ENCODE data around the gene BNC2. TPM values are rescaled to one million over a fixed set of nuclear protein-coding genes. Genes with fewer than 3 reads are reported as not detected.

BNC2 gene
- total and polyA plus RNA-seq, 2 of the 13 experiments (the other 11 are each of a cell fraction or from before 2014, with no cell fraction given) = not detected

DNA sequence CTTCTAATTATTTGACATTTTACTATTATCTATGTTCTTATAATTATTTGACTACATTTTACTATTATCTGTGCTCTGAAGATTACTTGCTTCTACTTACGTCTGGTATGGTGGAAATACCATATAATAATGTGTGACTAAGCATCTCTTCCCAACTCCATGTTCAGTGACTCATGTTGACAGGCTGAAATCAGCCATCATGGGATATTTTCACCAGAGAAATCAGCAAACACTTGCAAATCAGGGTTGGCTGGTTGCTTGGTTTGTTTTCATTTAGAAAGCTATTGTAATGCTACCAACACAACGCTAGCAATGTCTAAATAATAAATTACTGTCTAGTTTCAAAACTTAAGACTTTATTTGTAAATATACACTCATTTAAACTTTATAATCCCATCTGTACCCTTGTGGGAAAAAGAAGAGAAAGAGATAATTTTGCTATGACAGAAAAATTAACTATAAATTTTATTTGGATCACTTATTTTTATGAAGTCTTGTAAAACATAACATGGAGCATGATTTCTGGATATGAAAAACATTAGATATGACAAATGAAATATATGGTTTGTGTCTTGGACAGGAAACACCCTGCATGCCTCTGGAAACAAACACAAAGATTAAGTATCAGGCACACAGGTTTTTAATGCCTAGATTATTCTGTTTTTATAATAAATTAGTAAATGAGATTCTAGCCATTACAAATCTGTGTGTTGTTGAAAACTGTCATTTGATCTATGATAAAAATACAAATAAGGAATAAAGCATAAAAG is 337.6 kb downstream of the BNC2 start (continued):
- TF ChIP-seq ZNF577 (CRISPR knock-in tag; IDR thresholded peaks at IDR 0.05; ENCODE audit: borderline replicate concordance, low read depth) (no peak), DNMT1 (CRISPR knock-in tag; IDR thresholded peaks at IDR 0.05) (no peak), SP1 (IDR thresholded peaks at IDR 0.05) (no peak), SP1 (CRISPR knock-in tag; IDR thresholded peaks at IDR 0.05) (no peak), ZMYM4 (CRISPR knock-in tag; IDR thresholded peaks at IDR 0.05) (no peak), ZNF160 (CRISPR knock-in tag; IDR thresholded peaks at IDR 0.05) (no peak)

DNA sequence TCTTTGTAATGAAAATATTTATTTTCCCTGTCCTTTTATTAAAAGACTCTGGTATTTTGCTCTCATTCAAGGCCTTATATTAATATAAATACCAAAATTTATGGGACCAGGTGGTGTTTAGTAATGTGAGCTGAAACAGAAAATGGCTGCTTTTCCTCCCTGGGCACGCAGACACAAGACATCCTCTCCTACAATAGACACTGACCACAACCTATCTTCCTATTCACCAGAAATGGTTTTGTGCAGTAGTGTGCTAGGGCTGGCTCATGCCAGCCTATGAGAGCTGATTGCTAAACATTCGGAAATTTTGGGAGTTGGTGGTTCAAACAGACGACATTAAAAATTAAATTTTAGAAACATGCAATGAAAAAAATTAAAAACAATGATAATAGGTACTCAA is 338.2 kb downstream of the BNC2 start:
- ChIA-PET POLR2A (no interaction called here), CTCF (ENCODE audit: low intra/inter-chr PET ratio, low total read pairs) (no interaction called here)
- FAIRE-seq = no peak
- Histone ChIP-seq H3K27me3 (ENCODE audit: control insufficient read depth in 1 of 2, insufficient read depth in 2 of 2, low read length in 2 of 2) (no peaks in the 10 kb centered on the region), H3K9ac (ENCODE audit: insufficient read depth, low read depth, low read length) (no peak overlapping the region), H3K4me2 (ENCODE audit: low read depth, low read length) (no peak overlapping the region), H3K4me3 (replicated peaks in 1 of 3; ENCODE audit: insufficient read depth in 1 of 3, low read depth in 2 of 3, low read length in 3 of 3) (no peak overlapping the region), H3K9me3 (ENCODE audit: low read length) (no peaks in the 10 kb centered on the region), H3K27ac (ENCODE audit: extremely low read length, insufficient read depth, low read length) (no peak overlapping the region), H3K4me1 (ENCODE audit: insufficient read depth, low read length) (no peaks in the 10 kb centered on the region), H4K20me1 (ENCODE audit: insufficient read depth, low read length) (no peaks in the 10 kb centered on the region), H3K36me3 (replicated peaks in 1 of 2; ENCODE audit: control insufficient read depth in 1 of 2, insufficient read depth in 2 of 2, low read length in 2 of 2) (no peaks in the 10 kb centered on the region), H2AFZ (ENCODE audit: low read length) (no peak overlapping the region), H3K79me2 (ENCODE audit: insufficient read depth, low read length) (no peaks in the 10 kb centered on the region)
- no peak for ATAC-seq
- intact Hi-C loops (cut with micrococcal nuclease; ENCODE audit: unreplicated experiment) (no loop called here), in situ Hi-C loops (cut with HindIII; ENCODE audit: extremely low pct_ligation_motif_present, low pct_unique_long_range_greater_than_20kb) (no loop called here)
- no peak for DNase-seq (ENCODE audit: low spot score)
- under 1% methylated on average over 3 of the region's 3 CpGs for WGBS (ENCODE audit: low lambda C conversion rate)
- no TSS peak for BruUV-seq (replicated peaks)
- TF ChIP-seq TOPORS (CRISPR knock-in tag; IDR thresholded peaks at IDR 0.05) (no peak), MEIS1 (CRISPR knock-in tag; IDR thresholded peaks at IDR 0.05; ENCODE audit: borderline replicate concordance) (no peak), NBN (conservative IDR thresholded peaks at IDR 0.05) (no peak), ZSCAN21 (CRISPR knock-in tag; IDR thresholded peaks at IDR 0.05; ENCODE audit: borderline replicate concordance) (no peak), ATAD3A (CRISPR knock-in tag; IDR thresholded peaks at IDR 0.05) (no peak), KLF6 (CRISPR knock-in tag; IDR thresholded peaks at IDR 0.05) (no peak), ZNF256 (CRISPR knock-in tag; conservative IDR thresholded peaks at IDR 0.05) (no peak), YEATS4 (CRISPR knock-in tag; IDR thresholded peaks at IDR 0.05; ENCODE audit: borderline replicate concordance) (no peak), EHMT2 (IDR thresholded peaks at IDR 0.05; ENCODE audit: borderline replicate concordance, low read depth, low read length) (no peak), MTA1 (CRISPR knock-in tag; IDR thresholded peaks at IDR 0.05; ENCODE audit: borderline replicate concordance) (no peak), ETV5 (CRISPR knock-in tag; IDR thresholded peaks at IDR 0.05; ENCODE audit: borderline replicate concordance) (no peak), HOXA9 (CRISPR knock-in tag; IDR thresholded peaks at IDR 0.05; ENCODE audit: borderline replicate concordance) (no peak), BATF2 (CRISPR knock-in tag; IDR thresholded peaks at IDR 0.05) (no peak), ZFP36L2 (CRISPR knock-in tag; IDR thresholded peaks at IDR 0.05) (no peak)
- TF ChIP-seq, protein P1, sequence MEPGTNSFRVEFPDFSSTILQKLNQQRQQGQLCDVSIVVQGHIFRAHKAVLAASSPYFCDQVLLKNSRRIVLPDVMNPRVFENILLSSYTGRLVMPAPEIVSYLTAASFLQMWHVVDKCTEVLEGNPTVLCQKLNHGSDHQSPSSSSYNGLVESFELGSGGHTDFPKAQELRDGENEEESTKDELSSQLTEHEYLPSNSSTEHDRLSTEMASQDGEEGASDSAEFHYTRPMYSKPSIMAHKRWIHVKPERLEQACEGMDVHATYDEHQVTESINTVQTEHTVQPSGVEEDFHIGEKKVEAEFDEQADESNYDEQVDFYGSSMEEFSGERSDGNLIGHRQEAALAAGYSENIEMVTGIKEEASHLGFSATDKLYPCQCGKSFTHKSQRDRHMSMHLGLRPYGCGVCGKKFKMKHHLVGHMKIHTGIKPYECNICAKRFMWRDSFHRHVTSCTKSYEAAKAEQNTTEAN (CRISPR knock-in tag; conservative IDR thresholded peaks at IDR 0.05) = no peak
